T-cell (primary cell): Measurements from ENCODE around the gene LIMS1. TPM values are rescaled to one million over a fixed set of nuclear protein-coding genes. Genes with fewer than 3 reads are reported as not detected.
A peak's percentile ranks its signal among the peaks of the same experiment; 100 is the strongest.
"Not testable (repeated sequence)": the region's sequence is repeated elsewhere in the genome, so short reads cannot be mapped to it uniquely, and the experiment has no call there.

Experiments
- ATAC-seq, 4 experiments: fragments of 200-7000 bp in 3 of 4; fragments of 150-1000 bp in 1 of 4; cut with Tn5 transposase; replicated peaks in 1 of 4; 1 replicate in 3 of 4; 2 replicates in 1 of 4; pipeline ENCODE4 v1.10.0; 2021; ENCODE audit warnings: moderate library complexity in 3 of 4, mild to moderate bottlenecking in 2 of 4, moderate number of reproducible peaks in 1 of 4
- CTCF ChIA-PET, 2 donors: fragments of 300-600 bp; sonication (Branson Sonifier 250); formaldehyde crosslinking; loops; one replicate each; lab custom pipeline; 2022; ENCODE audit warnings: antibody characterized with exemption in 2 of 2; lab: Charles Lee
- POLR2A ChIA-PET, 2 donors: fragments of 300-600 bp; sonication (Branson Sonifier 250); formaldehyde crosslinking; loops; one replicate each; lab custom pipeline; 2022; ENCODE audit warnings: antibody characterized with exemption in 2 of 2; lab: Charles Lee
- DNase-seq, 35 experiments: peaks; one replicate each; pipeline versions ENCODE4 v3.0.0 to v3.0.0-alpha.2; 2013 to 2023
- H3K27ac ChIP-seq: one replicate; pipeline ENCODE4 v1.5.1; 2013; ENCODE audit warnings: low read length
- H3K27me3 ChIP-seq, 2 experiments: replicated peaks in 1 of 2; 1 replicate in 1 of 2; 2 replicates in 1 of 2; pipeline versions ENCODE4 v1.6.1 to v1.7.0; 2013; ENCODE audit warnings: low read length in 1 of 2, mixed read lengths in 1 of 2; ENCODE audit not compliant: control insufficient read depth in 2 of 2, insufficient read depth in 2 of 2; ENCODE audit errors: extremely low read depth in 1 of 2
- H3K36me3 ChIP-seq, 2 donors: 1 replicate in 1 of 2; 2 replicates in 1 of 2; pipeline versions ENCODE4 v1.6.1 to v1.7.0; 2013; ENCODE audit warnings: low read length in 1 of 2; ENCODE audit not compliant: control insufficient read depth in 2 of 2, insufficient read depth in 1 of 2; ENCODE audit errors: extremely low read depth in 1 of 2
- H3K4me1 ChIP-seq, 2 experiments: 1 replicate in 1 of 2; 2 replicates in 1 of 2; pipeline versions ENCODE4 v1.6.1 to v1.7.0; 2013; ENCODE audit warnings: low read length in 2 of 2, mixed read lengths in 1 of 2; ENCODE audit not compliant: insufficient read depth in 2 of 2, control insufficient read depth in 1 of 2; ENCODE audit errors: extremely low read depth in 1 of 2
- H3K4me3 ChIP-seq, 2 donors: 1 replicate in 1 of 2; 2 replicates in 1 of 2; pipeline versions ENCODE4 v1.5.1 to v1.7.0; 2013; ENCODE audit warnings: mild to moderate bottlenecking in 2 of 2, low read length in 1 of 2, moderate library complexity in 1 of 2; ENCODE audit not compliant: control insufficient read depth in 1 of 2; ENCODE audit errors: extremely low read depth in 1 of 2
- H3K9me3 ChIP-seq: 2 replicates; pipeline ENCODE4 v1.7.0; 2013
- H3K27ac Mint-ChIP-seq, 2 donors: one replicate each; pipeline ENCODE4 v1.8.0; 2020 to 2021; ENCODE audit warnings: mild to moderate bottlenecking in 2 of 2, mixed read lengths in 2 of 2
- H3K27me3 Mint-ChIP-seq, 2 donors: one replicate each; pipeline ENCODE4 v1.8.0; 2021 to 2022; ENCODE audit warnings: mixed read lengths in 2 of 2
- H3K36me3 Mint-ChIP-seq: one replicate; pipeline ENCODE4 v1.8.0; 2021; ENCODE audit warnings: mixed read lengths
- H3K4me1 Mint-ChIP-seq, 3 donors: one replicate each; pipeline ENCODE4 v1.8.0; 2020 to 2022; ENCODE audit warnings: mixed read lengths in 3 of 3, mild to moderate bottlenecking in 1 of 3
- H3K4me3 Mint-ChIP-seq, 3 donors: one replicate each; pipeline ENCODE4 v1.8.0; 2020 to 2022; ENCODE audit warnings: mild to moderate bottlenecking in 3 of 3, mixed read lengths in 3 of 3, moderate library complexity in 3 of 3
- H3K9me3 Mint-ChIP-seq, 3 donors: one replicate each; pipeline ENCODE4 v1.8.0; 2020 to 2022; ENCODE audit warnings: mixed read lengths in 3 of 3
- WGBS: methylation state at CpG from one replicate; pipeline ENCODE4 v1.1.5; 2013; ENCODE audit warnings: missing lambda C conversion rate; ENCODE audit not compliant: insufficient coverage; 5-methylcytosine and 5-hydroxymethylcytosine counted together
- total RNA-seq, 35 experiments: library from RNA in 6 of 35; stranded (reverse) in 6 of 35; fragments of 120-200 nt in 1 of 35; gene quantifications; one replicate each; pipeline versions ENCODE4 v1.2.1 to v1.2.4 and lab custom pipeline; 2013 to 2026

Gene LIMS1
- total RNA-seq, 5 donors from 2014 or later (not counting 1 experiment from before 2014, with no cell fraction given): 55.5 to 82.8 (median 56.9) TPM

GRCh38 chr2:108648796-108649195 is 114.5 kb downstream of the LIMS1 start:
- POLR2A ChIA-PET, H3K27me3 Mint-ChIP-seq, H3K27me3 ChIP-seq, H3K27ac ChIP-seq, DNase-seq, H3K4me3 ChIP-seq, H3K4me3 Mint-ChIP-seq, H3K27ac Mint-ChIP-seq, ATAC-seq, H3K9me3 Mint-ChIP-seq, H3K9me3 ChIP-seq, H3K36me3 ChIP-seq: not testable (repeated sequence)
- H3K4me1 ChIP-seq: peaks cover 7 to 17% of the 10 kb centered on the region in 2 experiments
- H3K4me1 Mint-ChIP-seq: peaks cover 59 to 72% (median 60%) of the 10 kb centered on the region in 3 donors
- CTCF ChIA-PET: interaction anchor here in 1 of 2 donors (0.6 kb wide), 1 partner anchor 37 kb away, joined by 3 read pairs; no protein-coding TSS in a partner anchor
- peaks cover 18% of the 10 kb centered on the region for H3K36me3 Mint-ChIP-seq

DNA sequence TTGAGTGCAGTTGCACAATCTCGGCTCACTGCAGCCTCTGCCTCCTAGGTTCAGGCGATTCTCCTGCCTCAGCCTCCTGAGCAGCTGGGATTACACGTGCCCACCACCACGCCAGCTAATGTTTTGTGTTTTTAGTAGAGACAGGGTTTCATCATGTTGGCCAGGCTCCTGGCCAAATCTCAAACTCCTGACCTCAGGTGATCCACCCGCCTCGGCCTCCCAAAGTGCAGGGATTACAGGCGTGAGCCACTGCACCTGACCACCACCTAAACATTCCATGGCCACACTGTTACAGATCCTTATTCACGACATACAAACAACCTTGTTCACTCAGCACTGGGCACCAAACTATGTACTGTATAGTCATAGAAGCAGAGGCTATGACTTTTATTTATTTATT is 116.2 kb downstream of the LIMS1 start:
- not testable (repeated sequence) for H3K9me3 Mint-ChIP-seq

GRCh38 chr2:108651468-108651867 is 117.2 kb downstream of the LIMS1 start:
- ATAC-seq: peak in 3 of 4 experiments; percentile 32 to 71 (median 33)
- DNase-seq, H3K27me3 ChIP-seq, POLR2A ChIA-PET, H3K9me3 ChIP-seq, H3K36me3 ChIP-seq, H3K4me3 ChIP-seq, H3K27me3 Mint-ChIP-seq, H3K36me3 Mint-ChIP-seq, CTCF ChIA-PET, H3K9me3 Mint-ChIP-seq, H3K27ac ChIP-seq: not testable (repeated sequence)
- Mint-ChIP-seq H3K4me3 (peak overlapping the region; percentile 25 to 41 (median 41)), H3K27ac (peak overlapping the region in 1 of 2 donors; percentile 39), H3K4me1 (peaks cover 44 to 60% (median 56%) of the 10 kb centered on the region in 3 donors)
- H3K4me1 ChIP-seq: peaks cover 7 to 17% of the 10 kb centered on the region in 2 experiments
- no CpG with 5 or more reads among the region's 2 CpGs for WGBS

More for the DNA sequence above, 116.2 kb downstream of the LIMS1 start:
- not testable (repeated sequence) for H3K9me3 ChIP-seq, H3K36me3 Mint-ChIP-seq, ATAC-seq, H3K27me3 ChIP-seq, H3K4me3 ChIP-seq, H3K27ac Mint-ChIP-seq, H3K27me3 Mint-ChIP-seq, H3K27ac ChIP-seq, DNase-seq, H3K36me3 ChIP-seq
- ChIA-PET CTCF (interaction anchor here (0.7 to 1.0 kb wide), 2 partner anchors 14 to 44 kb away, joined by 4 to 7 read pairs; no protein-coding TSS in a partner anchor), POLR2A (interaction anchor here (0.6 to 0.7 kb wide), 4 partner anchors 9 to 78 kb away, joined by 3 to 5 read pairs (median 4); no protein-coding TSS in a partner anchor)
- peak overlapping the region in 1 of 3 donors; percentile 41 for H3K4me3 Mint-ChIP-seq
- WGBS: 100% methylated on average over 3 of the region's 8 CpGs
- peaks cover 7 to 17% of the 10 kb centered on the region in 2 experiments for H3K4me1 ChIP-seq
- peaks cover 49 to 69% (median 61%) of the 10 kb centered on the region in 3 donors for H3K4me1 Mint-ChIP-seq

DNA sequence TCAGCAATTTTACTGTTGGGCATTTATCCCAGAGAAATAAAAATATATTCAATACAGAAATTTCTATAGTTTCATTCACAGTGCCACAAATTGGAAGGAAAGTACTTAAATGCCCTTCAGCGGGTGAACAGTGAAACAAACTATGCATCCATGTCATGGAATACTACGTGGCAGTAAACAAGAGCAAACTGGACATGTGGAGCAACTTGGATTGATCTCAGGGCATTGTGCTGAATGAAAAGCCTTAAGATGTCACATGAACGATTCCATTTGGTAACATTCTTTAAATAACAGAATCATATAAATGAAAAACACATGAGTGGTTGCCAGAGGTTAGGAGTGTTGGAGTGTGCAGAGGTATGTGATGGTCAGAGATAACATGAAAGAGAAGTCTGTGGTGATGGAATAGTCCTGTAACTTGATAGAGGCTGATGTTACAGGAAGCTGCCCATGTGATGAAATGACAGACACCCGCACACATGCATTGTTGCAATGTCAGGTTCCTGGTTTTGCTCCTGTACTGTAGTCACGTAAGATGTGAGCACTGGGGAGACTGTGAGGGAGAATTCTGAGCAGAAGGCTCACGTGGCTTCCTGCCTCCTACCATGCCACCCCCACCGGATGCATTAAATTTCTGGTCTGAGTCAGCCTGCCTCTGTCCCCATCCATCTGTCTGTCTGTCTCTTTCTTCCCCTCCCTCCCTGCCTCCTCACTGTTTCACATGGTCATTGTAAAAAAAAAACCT is 118.1 kb downstream of the LIMS1 start:
- CTCF ChIA-PET, H3K9me3 Mint-ChIP-seq, H3K9me3 ChIP-seq, H3K27ac ChIP-seq, POLR2A ChIA-PET, H3K36me3 Mint-ChIP-seq, H3K36me3 ChIP-seq, H3K4me3 ChIP-seq, H3K27me3 ChIP-seq, H3K27me3 Mint-ChIP-seq: not testable (repeated sequence)
- Mint-ChIP-seq H3K4me3 (peak overlapping the region; percentile 22 to 57 (median 55)), H3K27ac (peak overlapping the region; percentile 29 to 59), H3K4me1 (peaks cover 37 to 55% (median 51%) of the 10 kb centered on the region in 3 donors)
- H3K4me1 ChIP-seq: peaks cover 7 to 17% of the 10 kb centered on the region in 2 experiments
- DNase-seq (peak in 30 of 35 experiments; percentile 1 to 64 (median 18)), ATAC-seq (peak; percentile 85 to 96 (median 92))
- 38% methylated on average over 2 of the region's 7 CpGs for WGBS

DNA sequence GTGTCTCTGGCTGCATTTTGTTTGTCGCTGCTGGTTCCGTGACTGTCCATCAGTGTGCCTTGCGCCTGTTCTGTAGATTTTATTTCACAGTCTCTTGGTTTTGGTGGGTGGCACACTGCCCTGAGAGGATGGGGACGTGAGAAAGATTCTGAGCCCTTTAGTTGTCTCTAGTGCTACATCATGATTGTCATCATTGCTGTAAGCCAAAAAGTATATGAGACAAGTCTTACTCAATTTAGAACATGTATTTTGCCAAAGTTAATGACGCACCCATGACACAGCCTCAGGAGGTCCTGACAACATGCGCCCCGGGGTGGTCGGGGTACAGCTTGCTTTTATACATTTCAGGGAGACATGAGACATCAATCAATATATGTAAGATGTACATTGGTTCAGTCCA is 119.2 kb downstream of the LIMS1 start:
- H3K36me3 ChIP-seq, H3K27me3 Mint-ChIP-seq, H3K27me3 ChIP-seq, ATAC-seq, H3K27ac Mint-ChIP-seq, H3K9me3 ChIP-seq, DNase-seq, H3K36me3 Mint-ChIP-seq, CTCF ChIA-PET, H3K4me3 Mint-ChIP-seq, H3K9me3 Mint-ChIP-seq, POLR2A ChIA-PET, H3K27ac ChIP-seq, H3K4me3 ChIP-seq: not testable (repeated sequence)
- peaks cover 27 to 44% (median 41%) of the 10 kb centered on the region in 3 donors for H3K4me1 Mint-ChIP-seq
- no CpG with 5 or more reads among the region's 8 CpGs for WGBS
- peaks cover 7 to 17% of the 10 kb centered on the region in 2 experiments for H3K4me1 ChIP-seq

DNA sequence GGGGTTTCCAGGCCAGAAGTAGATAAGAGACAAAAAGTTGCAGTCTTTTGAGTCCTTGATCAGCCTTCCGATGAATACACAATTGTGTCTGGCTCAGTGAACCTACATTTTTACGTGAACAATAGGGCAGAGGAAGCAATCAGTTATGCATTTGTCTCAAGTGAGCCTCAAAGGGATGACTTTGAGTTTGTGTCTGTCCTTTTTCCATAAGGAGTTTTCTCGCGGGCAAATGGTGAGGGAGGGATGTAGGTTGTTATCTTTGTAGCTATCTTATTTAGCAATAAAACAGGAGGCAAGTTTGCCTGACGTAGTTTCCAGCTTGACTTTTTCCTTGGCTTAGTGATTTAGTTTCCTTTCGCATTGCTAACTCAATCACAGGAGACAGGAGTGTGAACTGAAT is 119.6 kb downstream of the LIMS1 start:
- H3K27me3 ChIP-seq, DNase-seq, H3K9me3 Mint-ChIP-seq, POLR2A ChIA-PET, H3K4me3 ChIP-seq, H3K9me3 ChIP-seq, H3K36me3 Mint-ChIP-seq, H3K4me3 Mint-ChIP-seq, H3K27me3 Mint-ChIP-seq, H3K27ac ChIP-seq, ATAC-seq, H3K36me3 ChIP-seq, CTCF ChIA-PET: not testable (repeated sequence)
- no CpG with 5 or more reads among the region's 6 CpGs for WGBS
- H3K27ac Mint-ChIP-seq: peak overlapping the region; percentile 52 to 71
- peaks cover 7 to 17% of the 10 kb centered on the region in 2 experiments for H3K4me1 ChIP-seq
- peaks cover 22 to 40% (median 37%) of the 10 kb centered on the region in 3 donors for H3K4me1 Mint-ChIP-seq
